Activated T-helper 9 cell treated with anti-CD3 and anti-CD28 coated beads, Interleukin-2, amount 50 U/mL, for 16 hours (primary cell): ENCODE data around the gene KBTBD13.

Source experiments
- DNase-seq: peaks from one replicate; pipeline ENCODE4 v3.0.0-alpha.2; 2020; ENCODE audit warnings: low read depth

Gene KBTBD13

GRCh38 chr15:65052956-65053355 is 23.6 kb upstream of the KBTBD13 start:
- DNase-seq: no peak

GRCh38 chr15:65054333-65055200 is 22.0 kb upstream of the KBTBD13 start:
- DNase-seq: peak; percentile 14

- DNase-seq: no peak
Measured at GRCh38 chr15:65055201-65055870, 21.2 kb upstream of the KBTBD13 start.

GRCh38 chr15:65056106-65056505 is 20.4 kb upstream of the KBTBD13 start:
- DNase-seq: no peak

- DNase-seq: no peak
Measured at GRCh38 chr15:65056868-65057548, 19.5 kb upstream of the KBTBD13 start.

GRCh38 chr15:65057549-65057940 is 19.0 kb upstream of the KBTBD13 start:
- no peak for DNase-seq

- no peak for DNase-seq
Measured at GRCh38 chr15:65058394-65059368, 17.9 kb upstream of the KBTBD13 start.

GRCh38 chr15:65059369-65059750 is 17.2 kb upstream of the KBTBD13 start:
- DNase-seq: no peak

GRCh38 chr15:65059931-65060596 is 16.5 kb upstream of the KBTBD13 start:
- no peak for DNase-seq

- no peak for DNase-seq
Measured at GRCh38 chr15:65060641-65061397, 15.7 kb upstream of the KBTBD13 start.

- no peak for DNase-seq
Measured at GRCh38 chr15:65062061-65062460, 14.5 kb upstream of the KBTBD13 start.

GRCh38 chr15:65062726-65063125 is 13.8 kb upstream of the KBTBD13 start:
- DNase-seq: no peak

GRCh38 chr15:65066001-65066634 is 10.4 kb upstream of the KBTBD13 start:
- no peak for DNase-seq

- no peak for DNase-seq
Measured at GRCh38 chr15:65066635-65067316, 9.8 kb upstream of the KBTBD13 start.

GRCh38 chr15:65067317-65067644 is 9.3 kb upstream of the KBTBD13 start:
- no peak for DNase-seq

- no peak for DNase-seq
Measured at GRCh38 chr15:65067645-65068402, 8.7 kb upstream of the KBTBD13 start, which contains the start of gene RASL12. TSS of gene RASL12 (minus strand) at chr15:65067991. CDS start at chr15:65067835, 156 bp downstream.

- no peak for DNase-seq
Measured at GRCh38 chr15:65068403-65068788, 8.2 kb upstream of the KBTBD13 start.

GRCh38 chr15:65069179-65069578 is 7.4 kb upstream of the KBTBD13 start:
- no peak for DNase-seq
